Thoracic aorta (tissue), 2 donors: ENCODE results near the gene EIF2S3. TPM values are rescaled to one million over a fixed set of nuclear protein-coding genes. Genes with fewer than 3 reads are reported as not detected.

Source experiments
- ATAC-seq: fragments of 150-250 bp; one replicate; pipeline ENCODE4 v1.8.0; 2017; ENCODE audit warnings: low read depth; ENCODE audit not compliant: insufficient number of reproducible peaks, low FRiP score
- DNase-seq: peaks from one replicate; pipeline ENCODE4 v3.0.0-alpha.2; 2020; ENCODE audit warnings: low spot score
- H3K27ac ChIP-seq, 2 donors: fragments of 200-600 bp; sonication (generic); 1 replicate in 1 of 2; 2 replicates in 1 of 2; pipeline ENCODE4 v1.5.1; 2016; ENCODE audit warnings: mild to moderate bottlenecking in 2 of 2, moderate library complexity in 2 of 2
- H3K27me3 ChIP-seq: fragments of 200-600 bp; sonication (generic); replicated peaks from 2 replicates; pipeline ENCODE4 v1.6.0; 2016; ENCODE audit warnings: mild to moderate bottlenecking; ENCODE audit not compliant: insufficient read depth
- H3K36me3 ChIP-seq: fragments of 200-600 bp; sonication (generic); one replicate; pipeline ENCODE4 v1.5.1; 2016
- H3K4me1 ChIP-seq, 2 donors: fragments of 200-600 bp; sonication (generic); 1 replicate in 1 of 2; 2 replicates in 1 of 2; pipeline versions ENCODE4 v1.5.1 to v1.6.0; 2016; ENCODE audit warnings: low read depth in 2 of 2, mild to moderate bottlenecking in 1 of 2; ENCODE audit not compliant: control insufficient read depth in 1 of 2
- H3K4me3 ChIP-seq: fragments of 200-600 bp; sonication (generic); 2 replicates; pipeline ENCODE4 v1.5.1; 2016; ENCODE audit warnings: mild to moderate bottlenecking
- H3K9me3 ChIP-seq: fragments of 200-600 bp; sonication (generic); 2 replicates; pipeline ENCODE4 v1.5.1; 2016
- total RNA-seq, 2 donors: library from RNA; depleted of rRNA; stranded (reverse); fragments of >200 nt; gene quantifications; one replicate each; pipeline versions ENCODE4 v1.1.0 to v1.2.3, GENCODE V29; 2016
- TF ChIP-seq, protein P1 (sequence below): fragments of 200-600 bp; sonication (generic); IDR thresholded peaks from one replicate; pipeline ENCODE4 v1.5.1; 2019; ENCODE audit warnings: antibody characterized with exemption

Gene EIF2S3
- total RNA-seq = 100 to 1,000 TPM in 1 of 2 donors, 10 to 100 TPM in 1; 71.5 to 100 TPM

GRCh38 chrX:24054182-24055042 is at the start of gene EIF2S3:
TSS of gene EIF2S3 (plus strand) at chrX:24054956. CDS start at chrX:24054969, 13 bp downstream.
- Histone ChIP-seq H3K27ac (peak within 1 kb of the TSS; percentile 78 to 92), H3K9me3 (no peaks in the 10 kb centered on the region), H3K36me3 (no peaks in the 10 kb centered on the region), H3K4me3 (peak within 1 kb of the TSS; percentile 77), H3K27me3 (no peaks in the 10 kb centered on the region), H3K4me1 (no peaks in the 10 kb centered on the region)
- ATAC-seq (peak; percentile 99), DNase-seq (peak; percentile 47)
- TF ChIP-seq, protein P1, sequence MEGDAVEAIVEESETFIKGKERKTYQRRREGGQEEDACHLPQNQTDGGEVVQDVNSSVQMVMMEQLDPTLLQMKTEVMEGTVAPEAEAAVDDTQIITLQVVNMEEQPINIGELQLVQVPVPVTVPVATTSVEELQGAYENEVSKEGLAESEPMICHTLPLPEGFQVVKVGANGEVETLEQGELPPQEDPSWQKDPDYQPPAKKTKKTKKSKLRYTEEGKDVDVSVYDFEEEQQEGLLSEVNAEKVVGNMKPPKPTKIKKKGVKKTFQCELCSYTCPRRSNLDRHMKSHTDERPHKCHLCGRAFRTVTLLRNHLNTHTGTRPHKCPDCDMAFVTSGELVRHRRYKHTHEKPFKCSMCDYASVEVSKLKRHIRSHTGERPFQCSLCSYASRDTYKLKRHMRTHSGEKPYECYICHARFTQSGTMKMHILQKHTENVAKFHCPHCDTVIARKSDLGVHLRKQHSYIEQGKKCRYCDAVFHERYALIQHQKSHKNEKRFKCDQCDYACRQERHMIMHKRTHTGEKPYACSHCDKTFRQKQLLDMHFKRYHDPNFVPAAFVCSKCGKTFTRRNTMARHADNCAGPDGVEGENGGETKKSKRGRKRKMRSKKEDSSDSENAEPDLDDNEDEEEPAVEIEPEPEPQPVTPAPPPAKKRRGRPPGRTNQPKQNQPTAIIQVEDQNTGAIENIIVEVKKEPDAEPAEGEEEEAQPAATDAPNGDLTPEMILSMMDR = peak; percentile 26

DNA sequence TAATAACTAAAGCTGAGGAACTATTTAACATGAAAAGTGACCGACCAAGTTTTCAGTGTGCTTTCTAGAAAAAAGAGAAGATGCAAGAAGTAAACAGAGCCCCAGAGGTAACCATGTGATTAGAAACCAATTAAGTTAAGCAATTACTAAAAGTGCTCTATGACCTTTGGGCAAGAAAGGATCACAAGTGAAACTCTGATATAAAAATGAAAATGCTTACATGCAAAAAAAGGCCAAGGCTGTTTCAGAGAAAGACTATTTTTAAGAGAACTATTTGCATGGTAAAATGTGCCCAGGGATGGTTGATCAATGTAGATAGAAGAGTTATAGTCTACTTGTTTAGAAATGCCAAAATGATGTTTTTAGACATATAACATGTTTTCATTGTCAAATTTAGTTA is 49.7 kb upstream of the EIF2S3 start:
- DNase-seq (no peak), ATAC-seq (no peak)
- no peaks in the 10 kb centered on the region for H3K27me3 ChIP-seq
- H3K36me3 ChIP-seq = peaks cover 3% of the 10 kb centered on the region
- H3K9me3 ChIP-seq = no peaks in the 10 kb centered on the region
- H3K27ac ChIP-seq = no peak overlapping the region
- TF ChIP-seq, protein P1 = no peak
- H3K4me1 ChIP-seq = no peaks in the 10 kb centered on the region
- H3K4me3 ChIP-seq = no peak overlapping the region

GRCh38 chrX:24005867-24006266 is 48.9 kb upstream of the EIF2S3 start:
- ATAC-seq = no peak
- Histone ChIP-seq H3K36me3 (peaks cover 3% of the 10 kb centered on the region), H3K4me1 (no peaks in the 10 kb centered on the region), H3K27me3 (no peaks in the 10 kb centered on the region), H3K9me3 (no peaks in the 10 kb centered on the region), H3K4me3 (no peak overlapping the region), H3K27ac (no peak overlapping the region)
- TF ChIP-seq, protein P1 = no peak
- no peak for DNase-seq

DNA sequence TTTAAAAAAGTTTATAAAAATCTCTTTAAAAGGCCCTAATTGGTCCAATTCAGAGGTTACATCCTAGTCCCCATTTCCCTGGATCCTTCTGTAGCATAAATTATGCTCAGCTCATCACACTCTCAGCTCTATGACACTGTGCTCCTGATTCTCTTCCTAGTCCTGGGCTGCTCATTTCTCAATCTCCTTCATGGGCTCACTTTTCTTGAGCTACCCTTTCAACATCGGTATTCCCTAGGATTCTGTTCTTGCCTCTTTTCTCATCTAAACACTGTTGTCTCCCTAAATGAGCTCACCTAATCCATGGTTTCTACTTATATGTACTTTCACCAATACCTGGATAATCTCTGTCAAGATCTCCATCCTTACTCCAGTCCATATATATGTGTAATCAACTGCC is 42.5 kb upstream of the EIF2S3 start:
- H3K36me3 ChIP-seq = no peaks in the 10 kb centered on the region
- DNase-seq (no peak), ATAC-seq (no peak)
- TF ChIP-seq, protein P1 = no peak
- H3K4me3 ChIP-seq = no peak overlapping the region
- H3K27me3 ChIP-seq = no peaks in the 10 kb centered on the region
- no peak overlapping the region for H3K27ac ChIP-seq
- H3K4me1 ChIP-seq = no peaks in the 10 kb centered on the region
- H3K9me3 ChIP-seq = no peaks in the 10 kb centered on the region

DNA sequence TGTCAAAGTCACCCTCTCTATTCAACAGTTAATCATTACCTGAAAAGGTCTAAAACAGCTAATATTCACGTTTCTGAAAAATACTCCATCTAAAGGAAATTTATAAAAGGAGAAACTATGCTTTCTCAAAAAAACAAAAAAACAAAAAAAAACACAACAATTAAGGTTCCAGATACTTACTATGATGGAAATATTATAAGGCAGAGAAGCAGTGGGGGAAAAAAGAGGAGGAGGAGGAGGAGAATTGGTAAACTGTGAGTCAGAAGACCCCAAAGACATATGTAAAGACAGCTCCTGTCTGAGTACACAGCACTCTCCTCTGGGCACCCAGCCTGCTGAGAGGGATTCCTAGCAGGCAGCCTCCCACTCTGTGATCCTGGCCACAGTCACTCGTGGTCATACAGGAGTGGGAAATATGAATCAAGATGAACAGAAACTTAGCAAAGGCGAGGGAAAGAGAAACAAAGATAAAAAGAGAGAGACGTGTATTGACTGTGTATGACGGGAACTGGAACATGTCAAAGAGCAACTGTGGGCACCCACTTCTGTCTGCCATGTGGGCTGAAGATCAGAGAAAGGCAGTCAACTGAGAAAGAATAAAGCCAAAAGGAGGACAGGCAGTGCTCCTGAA is 40.3 kb upstream of the EIF2S3 start:
- Histone ChIP-seq H3K27ac (no peak overlapping the region), H3K9me3 (no peaks in the 10 kb centered on the region), H3K4me3 (no peak overlapping the region), H3K36me3 (no peaks in the 10 kb centered on the region), H3K27me3 (no peaks in the 10 kb centered on the region), H3K4me1 (peaks cover 0 to 2% of the 10 kb centered on the region in 2 donors)
- no peak for DNase-seq
- ATAC-seq = no peak
- TF ChIP-seq, protein P1 = no peak
